GM19395 (cell line): ENCODE measurements around the gene ACTR8.

ENCODE experiments used
- ATAC-seq: cut with Tn5 transposase; IDR thresholded peaks from one replicate; pipeline ENCODE4 v1.9.1; 2021; ENCODE audit warnings: mild to moderate bottlenecking, moderate library complexity; ENCODE audit not compliant: unreplicated experiment

ACTR8 gene

GRCh38 chr3:53818221-53819162 is 63.5 kb downstream of the ACTR8 start:
- ATAC-seq: no peak

DNA sequence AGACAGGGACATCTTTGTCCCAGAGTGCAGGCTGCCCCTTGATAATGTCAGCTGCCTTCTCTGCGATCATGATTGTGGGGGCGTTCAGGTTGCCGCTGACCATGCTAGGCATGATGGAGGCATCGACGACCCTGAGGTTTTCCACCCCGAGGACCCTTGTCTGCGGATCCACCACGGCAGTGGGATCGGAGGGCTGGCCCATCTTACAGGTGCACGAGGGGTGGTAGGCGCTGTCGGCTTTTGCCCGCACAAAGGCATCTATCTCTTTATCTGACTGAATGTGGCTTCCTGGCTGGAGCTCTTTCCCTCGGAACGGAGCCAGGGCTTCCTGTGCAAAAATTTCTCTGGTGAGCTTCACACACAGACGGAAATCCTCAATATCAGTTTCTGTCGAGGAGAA is 64.1 kb downstream of the ACTR8 start:
- ATAC-seq: no peak

DNA sequence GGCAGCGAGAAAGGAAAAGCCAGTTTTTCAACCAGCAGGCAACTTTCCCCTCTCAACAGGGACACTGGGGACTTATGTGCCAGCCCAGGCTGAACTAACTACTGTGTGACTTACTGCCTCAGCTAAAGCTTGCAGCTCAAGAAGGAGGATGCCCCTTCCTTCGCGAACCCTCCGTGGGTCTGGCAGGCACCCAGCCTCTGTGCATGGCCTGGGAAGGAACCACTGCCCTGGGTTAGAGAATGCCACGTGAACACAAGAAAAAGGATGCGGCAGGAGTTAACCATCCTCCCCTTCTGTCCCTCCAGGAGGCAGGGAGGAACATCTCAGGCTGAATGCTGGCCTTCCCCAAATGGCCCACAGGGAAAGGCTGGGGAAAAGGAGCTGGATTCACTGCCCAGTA is 64.7 kb downstream of the ACTR8 start:
- no peak for ATAC-seq
